ENCODE measurements around the gene MDK. TPM values are rescaled to one million over a fixed set of nuclear protein-coding genes. Genes with fewer than 3 reads are reported as not detected.

The MDK gene
- total and polyA plus RNA-seq, 2 experiments from 2014 or later: 388 to 477 TPM

GRCh38 chr11:46431211-46431610 is 49.7 kb downstream of the MDK start:
- ATAC-seq: no peak
- no peak overlapping the region for H3K4me3 Mint-ChIP-seq
- peaks cover 22% of the 10 kb centered on the region for H3K36me3 Mint-ChIP-seq (ENCODE audit: low read depth)
- H3K27me3 Mint-ChIP-seq (ENCODE audit: insufficient read depth, low read depth, poor library complexity): peaks cover 2% of the 10 kb centered on the region
- TF ChIP-seq ZNF462 (CRISPR knock-in tag; IDR thresholded peaks at IDR 0.05) (no peak), EZH2 (IDR thresholded peaks at IDR 0.05; ENCODE audit: low read depth, unreplicated experiment) (no peak), POLR2AphosphoS5 (IDR thresholded peaks at IDR 0.05; ENCODE audit: low read depth) (no peak), EZH2phosphoT487 (IDR thresholded peaks at IDR 0.05; ENCODE audit: unreplicated experiment) (no peak), STAT1 (IDR thresholded peaks at IDR 0.05; ENCODE audit: unreplicated experiment) (no peak), REST (IDR thresholded peaks at IDR 0.05; ENCODE audit: unreplicated experiment) (no peak), ZNF331 (CRISPR knock-in tag; IDR thresholded peaks at IDR 0.05; ENCODE audit: low read depth) (no peak), JUNB (IDR thresholded peaks at IDR 0.05; ENCODE audit: unreplicated experiment) (no peak), CREB1 (CRISPR knock-in tag; IDR thresholded peaks at IDR 0.05; ENCODE audit: low read depth) (no peak), CTCF (conservative IDR thresholded peaks at IDR 0.05; ENCODE audit: low read depth in 2 of 2) (no peak), NANOG (IDR thresholded peaks at IDR 0.05; ENCODE audit: borderline replicate concordance) (no peak), ZNF114 (CRISPR knock-in tag; IDR thresholded peaks at IDR 0.05) (no peak)
- TF ChIP-seq, protein P1, sequence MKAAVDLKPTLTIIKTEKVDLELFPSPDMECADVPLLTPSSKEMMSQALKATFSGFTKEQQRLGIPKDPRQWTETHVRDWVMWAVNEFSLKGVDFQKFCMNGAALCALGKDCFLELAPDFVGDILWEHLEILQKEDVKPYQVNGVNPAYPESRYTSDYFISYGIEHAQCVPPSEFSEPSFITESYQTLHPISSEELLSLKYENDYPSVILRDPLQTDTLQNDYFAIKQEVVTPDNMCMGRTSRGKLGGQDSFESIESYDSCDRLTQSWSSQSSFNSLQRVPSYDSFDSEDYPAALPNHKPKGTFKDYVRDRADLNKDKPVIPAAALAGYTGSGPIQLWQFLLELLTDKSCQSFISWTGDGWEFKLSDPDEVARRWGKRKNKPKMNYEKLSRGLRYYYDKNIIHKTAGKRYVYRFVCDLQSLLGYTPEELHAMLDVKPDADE (IDR thresholded peaks at IDR 0.05): no peak
- no peak overlapping the region for H3K27ac ChIP-seq (ENCODE audit: low read depth)
- H3K4me1 Mint-ChIP-seq: peaks cover 50% of the 10 kb centered on the region
- no peak for DNase-seq (ENCODE audit: low spot score)
- no peak overlapping the region for H3K27ac Mint-ChIP-seq
- H2AFZ ChIP-seq: no peak overlapping the region
- H3K4me1 ChIP-seq (ENCODE audit: insufficient read depth): peaks cover 28% of the 10 kb centered on the region
- no peaks in the 10 kb centered on the region; the same call in 1 of the 2 replicates for H3K9me2 ChIP-seq (ENCODE audit: insufficient read depth)
- H3K4me3 ChIP-seq: no peak overlapping the region
- H3K27me3 ChIP-seq (ENCODE audit: insufficient read depth): no peaks in the 10 kb centered on the region
- H3K36me3 ChIP-seq (ENCODE audit: insufficient read depth): no peaks in the 10 kb centered on the region
- 0 out of 2 replicates have a peak, but pooled peaks cover 5% of the 10 kb centered on the region for H3K79me2 ChIP-seq (replicated peaks; ENCODE audit: insufficient read depth)
- no peak overlapping the region for H3K4me2 ChIP-seq
- H3K9me3 Mint-ChIP-seq: no peaks in the 10 kb centered on the region; the same call in 2 of the 3 replicates
- peaks cover 8% of the 10 kb centered on the region; the same call in 1 of the 2 replicates for H3F3A ChIP-seq (replicated peaks; ENCODE audit: low read depth)
- no peaks in the 10 kb centered on the region; the same call in 1 of the 2 replicates for H4K20me1 ChIP-seq (replicated peaks; ENCODE audit: insufficient read depth)

All from GM23338 (cell line).